IMR-90 (cell line): Measurements from ENCODE around the gene PYGB. TPM values are rescaled to one million over a fixed set of nuclear protein-coding genes. Genes with fewer than 3 reads are reported as not detected.

Source experiments
- ATAC-seq: fragments of 200-7000 bp; cut with Tn5 transposase; 2 replicates; pipeline ENCODE4 v1.9.1; 2020; ENCODE audit warnings: low read depth, mild to moderate bottlenecking, moderate library complexity
- BruUV-seq: library from RNA; stranded (reverse); fragments of 400-500 nt; replicated peaks from 2 replicates; lab custom pipeline; 2021; lab: Mats Ljungman, UMichigan
- CTCF ChIA-PET: fragments of 300-600 bp; formaldehyde crosslinking; extraction: SDS; loops from one replicate; lab custom pipeline; 2021; ENCODE audit warnings: antibody characterized with exemption; lab: Yijun Ruan, JAX
- POLR2A ChIA-PET: fragments of 300-600 bp; sonication (Branson Sonifier 250); formaldehyde crosslinking; loops from one replicate; lab custom pipeline; 2022; ENCODE audit warnings: antibody characterized with exemption; ENCODE audit not compliant: unreplicated experiment; lab: Charles Lee
- DNase-seq: peaks from one replicate; pipeline ENCODE4 v3.0.0; 2013
- H2AFZ ChIP-seq: replicated peaks from 2 replicates; pipeline ENCODE3; 2013; ENCODE audit warnings: low read length, mild to moderate bottlenecking; ENCODE audit not compliant: poor library complexity
- H2AK5ac ChIP-seq: 2 replicates; pipeline ENCODE4 v1.6.1; 2013; ENCODE audit warnings: low read depth, low read length, inconsistent platforms
- H2AK9ac ChIP-seq: replicated peaks from 2 replicates; pipeline ENCODE3; 2013; ENCODE audit warnings: mild to moderate bottlenecking, low read depth, low read length, moderate library complexity; ENCODE audit not compliant: poor library complexity
- H2BK120ac ChIP-seq: 2 replicates; pipeline ENCODE4 v1.6.1; 2013; ENCODE audit warnings: low read depth, low read length, inconsistent platforms
- H2BK15ac ChIP-seq: 3 replicates; pipeline ENCODE4 v1.6.1; 2013; ENCODE audit warnings: low read depth, low read length, inconsistent platforms
- H2BK20ac ChIP-seq: 2 replicates; pipeline ENCODE4 v1.6.1; 2013; ENCODE audit warnings: low read depth, mild to moderate bottlenecking, inconsistent platforms, low read length, moderate library complexity
- H2BK5ac ChIP-seq: 2 replicates; pipeline ENCODE4 v1.6.1; 2013; ENCODE audit warnings: mild to moderate bottlenecking, low read depth, low read length, inconsistent platforms; ENCODE audit not compliant: poor library complexity, severe bottlenecking
- H3K14ac ChIP-seq: replicated peaks from 2 replicates; pipeline ENCODE4 v1.6.1; 2013; ENCODE audit warnings: low read depth, low read length, inconsistent platforms
- H3K18ac ChIP-seq: 2 replicates; pipeline ENCODE4 v1.6.1; 2013; ENCODE audit warnings: low read depth, low read length, control low read depth
- H3K23ac ChIP-seq: 2 replicates; pipeline ENCODE4 v1.6.1; 2013; ENCODE audit warnings: low read depth, low read length, inconsistent platforms
- H3K27ac ChIP-seq: 2 replicates; pipeline ENCODE4 v1.5.1; 2013; ENCODE audit warnings: mild to moderate bottlenecking, control low read depth, low read length; ENCODE audit not compliant: insufficient read depth
- H3K27me3 ChIP-seq: 2 replicates; pipeline ENCODE4 v1.6.1; 2013; ENCODE audit warnings: low read length; ENCODE audit not compliant: control insufficient read depth, insufficient read depth
- H3K36me3 ChIP-seq: 2 replicates; pipeline ENCODE4 v1.6.1; 2013; ENCODE audit warnings: low read length, mixed read lengths; ENCODE audit not compliant: control insufficient read depth, insufficient read depth
- H3K4ac ChIP-seq: 2 replicates; pipeline ENCODE4 v1.6.1; 2013; ENCODE audit warnings: low read depth, low read length, inconsistent platforms
- H3K4me1 ChIP-seq: 2 replicates; pipeline ENCODE4 v1.6.1; 2013; ENCODE audit warnings: low read length, mixed read lengths; ENCODE audit not compliant: control insufficient read depth, insufficient read depth
- H3K4me2 ChIP-seq: 2 replicates; pipeline ENCODE4 v1.6.1; 2013; ENCODE audit warnings: low read depth, mild to moderate bottlenecking, control low read depth, low read length, moderate library complexity
- H3K4me3 ChIP-seq: 2 replicates; pipeline ENCODE4 v1.5.1; 2013; ENCODE audit warnings: low read depth, mild to moderate bottlenecking, control low read depth, low read length, moderate library complexity; ENCODE audit not compliant: insufficient read depth
- H3K56ac ChIP-seq: 2 replicates; pipeline ENCODE4 v1.6.1; 2013; ENCODE audit warnings: low read length, inconsistent platforms; ENCODE audit not compliant: insufficient read depth; ENCODE audit errors: extremely low read depth
- H3K79me1 ChIP-seq, 2 experiments: 2 replicates each; pipeline ENCODE4 v1.6.1; 2013; ENCODE audit warnings: low read length in 2 of 2, inconsistent platforms in 1 of 2, low read depth in 1 of 2
- H3K9ac ChIP-seq: 2 replicates; pipeline ENCODE4 v1.6.1; 2013; ENCODE audit warnings: low read depth, low read length, control low read depth
- H3K9me1 ChIP-seq: 2 replicates; pipeline ENCODE4 v1.6.1; 2013; ENCODE audit warnings: low read length, inconsistent platforms; ENCODE audit not compliant: insufficient read depth
- H3K9me3 ChIP-seq: 2 replicates; pipeline ENCODE4 v1.6.1; 2013; ENCODE audit warnings: low read length; ENCODE audit not compliant: control insufficient read depth, insufficient read depth
- H4K20me1 ChIP-seq: 2 replicates; pipeline ENCODE4 v1.6.1; 2013; ENCODE audit warnings: low read length, inconsistent platforms; ENCODE audit not compliant: insufficient read depth
- H4K5ac ChIP-seq: 2 replicates; pipeline ENCODE4 v1.6.1; 2013; ENCODE audit warnings: mild to moderate bottlenecking, low read depth, low read length, control low read depth
- H4K8ac ChIP-seq, 2 experiments: 2 replicates each; pipeline ENCODE4 v1.6.1; 2013; ENCODE audit warnings: low read depth in 2 of 2, low read length in 2 of 2, control low read depth in 1 of 2, inconsistent platforms in 1 of 2
- H4K91ac ChIP-seq: 2 replicates; pipeline ENCODE4 v1.6.1; 2013; ENCODE audit warnings: low read depth, low read length, inconsistent platforms; ENCODE audit not compliant: insufficient read depth
- BHLHE40 ChIP-seq: fragments of 150-350 bp; IDR thresholded peaks from 2 replicates; pipeline ENCODE4 v1.6.1; 2016; ENCODE audit warnings: mild to moderate bottlenecking, low read depth, low read length
- RAD21 ChIP-seq: IDR thresholded peaks from 2 replicates; pipeline ENCODE4 v1.6.1; 2012; ENCODE audit warnings: low read length, improper control_type of control experiment
- WGBS, 2 experiments: methylation state at CpG; one replicate each; pipeline versions ENCODE4 v1.1.5 to v1.1.7; 2013; ENCODE audit warnings: missing lambda C conversion rate in 2 of 2; ENCODE audit not compliant: insufficient read length in 1 of 2; ENCODE audit errors: extremely low coverage in 2 of 2; 5-methylcytosine and 5-hydroxymethylcytosine counted together
- dilution Hi-C: fragments of 300-500 bp; cut with HindIII; formaldehyde crosslinking; loops from one replicate; pipeline ENCODE4 v1.14.3; 2018; ENCODE audit warnings: low sequenced_read_pairs; ENCODE audit not compliant: unreplicated experiment
- in situ Hi-C: fragments of 300-500 bp; cut with MboI; formaldehyde crosslinking; loops from 3 replicates; pipeline ENCODE4 v1.14.3; 2019; ENCODE audit warnings: low sequenced_read_pairs, inconsistent platforms, mixed read lengths
- intact Hi-C: fragments of 100-400 bp; cut with micrococcal nuclease; formaldehyde crosslinking; loops from 2 replicates; pipeline ENCODE4 v1.10.0; 2022
- polyA plus RNA-seq, 3 experiments: library from polyadenylated mRNA; depleted of rRNA; stranded (reverse); fragments of >200 nt; gene quantifications; 2 replicates each; pipeline ENCODE4 v1.2.3, GENCODE V29; 2012; ENCODE audit warnings: low replicate concordance in 1 of 3
- total RNA-seq: library from RNA; depleted of rRNA; stranded (reverse); fragments of >200 nt; gene quantifications from 2 replicates; pipeline ENCODE4 v1.2.3, GENCODE V29; 2012

PYGB gene
- total and polyA plus RNA-seq, 2 of the 4 experiments (the other 2 are of a cell fraction) = 72.4 to 83.1 TPM

DNA sequence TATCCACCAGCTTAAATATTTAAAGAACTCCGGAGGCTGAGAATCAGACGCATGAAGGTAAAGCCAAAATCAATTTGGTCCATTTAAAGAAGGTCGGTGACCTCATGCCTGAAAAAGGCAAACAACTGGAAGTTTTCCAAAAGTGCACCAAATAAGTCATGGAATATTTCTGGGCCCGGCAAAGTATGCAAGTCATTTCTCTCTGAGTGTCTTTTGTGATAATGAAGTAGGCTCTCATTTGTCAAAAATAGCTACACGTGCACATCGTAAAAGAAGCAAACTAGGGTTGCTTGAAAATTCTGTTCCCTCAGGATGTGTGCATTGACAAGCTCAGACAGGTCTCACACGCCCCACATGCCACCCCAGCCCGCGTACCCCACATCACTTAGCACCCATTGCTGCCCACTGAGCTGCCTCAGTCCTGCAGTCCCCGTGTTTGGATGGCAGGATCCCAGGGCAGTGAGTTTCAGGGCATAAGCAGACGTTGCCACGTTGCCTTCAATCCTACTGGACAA, 20.5 kb upstream of the PYGB start:
- TF ChIP-seq RAD21 (no peak), BHLHE40 (peak; percentile 12; the same call in 1 of the 2 replicates)
- no peaks in the 10 kb centered on the region for H3K9me3 ChIP-seq
- no TSS peak for BruUV-seq
- H4K20me1 ChIP-seq = no peaks in the 10 kb centered on the region
- H3K14ac ChIP-seq = peak overlapping the region; percentile 72
- H2AFZ ChIP-seq = peak overlapping the region; percentile 9
- H3K4me1 ChIP-seq = peaks cover 11% of the 10 kb centered on the region
- H3K27ac ChIP-seq = peak overlapping the region; percentile 48
- peak overlapping the region; percentile 21; the same call in 1 of the 2 replicates for H2BK20ac ChIP-seq
- H3K4me3 ChIP-seq = no peak overlapping the region
- peak overlapping the region; percentile 58; the same call in 1 of the 2 replicates for H3K18ac ChIP-seq
- H3K56ac ChIP-seq = no peak overlapping the region
- H3K9ac ChIP-seq = no peak overlapping the region
- in situ Hi-C loops = no loop called here
- H2AK9ac ChIP-seq = peak overlapping the region; percentile 81
- no peaks in the 10 kb centered on the region for H3K27me3 ChIP-seq
- H4K8ac ChIP-seq = peak overlapping the region; percentile 18 to 68; a peak in 2 of 4 replicates
- POLR2A ChIA-PET = no interaction called here
- intact Hi-C loops = no loop called here
- H4K5ac ChIP-seq = peak overlapping the region; percentile 73; the same call in 1 of the 2 replicates
- peak overlapping the region; percentile 49 for H2BK5ac ChIP-seq
- peaks cover 0 to 12% of the 10 kb centered on the region in 2 experiments; a peak in 2 of 4 replicates for H3K79me1 ChIP-seq
- dilution Hi-C loops = no loop called here
- H3K9me1 ChIP-seq = peaks cover 13% of the 10 kb centered on the region
- H4K91ac ChIP-seq = peak overlapping the region; percentile 81
- peak overlapping the region; percentile 94 for H3K4ac ChIP-seq
- peak; percentile 40 for DNase-seq
- H2AK5ac ChIP-seq = peak overlapping the region; percentile 92
- ATAC-seq = no peak
- peaks cover 7% of the 10 kb centered on the region; the same call in 1 of the 2 replicates for H3K36me3 ChIP-seq
- 76% methylated on average over 5 of the region's 12 CpGs; no CpG with 5 or more reads in 1 of the 2 experiments for WGBS, 2 experiments
- CTCF ChIA-PET = no interaction called here
- H2BK15ac ChIP-seq = peak overlapping the region; percentile 93; the same call in 1 of the 3 replicates
- no peak overlapping the region for H3K4me2 ChIP-seq
- H3K23ac ChIP-seq = peak overlapping the region; percentile 25; the same call in 1 of the 2 replicates
- H2BK120ac ChIP-seq = peak overlapping the region; percentile 84
